NCI-H526 treated with DMSO at 0.1 percent for 48 hours (cell line): ENCODE results near the gene GDF2.

ENCODE experiments used
- DNase-seq: peaks from one replicate; lab custom pipeline; 2025; lab: John Stamatoyannopoulos, UW

GDF2 gene

DNA sequence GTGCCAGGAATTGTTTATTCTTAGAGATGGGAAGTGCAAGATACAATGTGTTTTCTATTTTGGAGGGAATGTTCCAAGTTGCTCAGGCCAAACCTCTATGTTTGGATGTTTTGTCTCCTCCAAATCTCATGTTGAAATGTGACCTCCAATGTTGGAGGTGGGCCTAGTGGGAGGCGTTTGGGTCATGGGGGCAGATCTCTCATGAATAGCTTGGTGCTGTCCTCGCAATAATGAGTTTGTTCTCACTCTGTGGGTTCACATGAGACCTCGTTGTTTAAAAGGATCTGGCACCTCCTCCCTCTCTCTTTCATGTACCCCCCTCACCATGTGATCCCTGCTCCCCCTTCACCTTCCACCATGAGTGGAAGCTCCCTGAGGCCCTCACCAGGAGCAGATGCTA, 30.6 kb upstream of the GDF2 start:
- DNase-seq = no peak

DNA sequence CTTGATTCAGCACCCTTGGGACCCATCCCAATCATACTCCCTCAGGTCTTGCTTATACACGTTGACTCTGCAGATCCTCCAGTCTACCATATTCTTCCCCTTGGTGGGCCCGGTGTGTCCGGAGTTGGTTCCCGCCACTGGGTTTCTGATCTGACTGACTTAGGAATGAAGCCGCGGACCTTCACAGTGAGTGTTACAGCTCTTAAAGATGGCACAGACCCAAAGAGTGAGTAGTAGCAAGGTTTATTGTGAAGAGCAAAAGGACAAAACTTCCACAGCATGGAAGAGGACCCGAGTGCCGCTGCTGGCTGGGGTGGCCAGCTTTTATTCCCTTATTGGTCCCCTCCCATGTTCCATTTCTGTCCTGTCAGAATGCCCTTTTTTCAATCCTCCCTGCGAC, 28.2 kb upstream of the GDF2 start:
- no peak for DNase-seq

DNA sequence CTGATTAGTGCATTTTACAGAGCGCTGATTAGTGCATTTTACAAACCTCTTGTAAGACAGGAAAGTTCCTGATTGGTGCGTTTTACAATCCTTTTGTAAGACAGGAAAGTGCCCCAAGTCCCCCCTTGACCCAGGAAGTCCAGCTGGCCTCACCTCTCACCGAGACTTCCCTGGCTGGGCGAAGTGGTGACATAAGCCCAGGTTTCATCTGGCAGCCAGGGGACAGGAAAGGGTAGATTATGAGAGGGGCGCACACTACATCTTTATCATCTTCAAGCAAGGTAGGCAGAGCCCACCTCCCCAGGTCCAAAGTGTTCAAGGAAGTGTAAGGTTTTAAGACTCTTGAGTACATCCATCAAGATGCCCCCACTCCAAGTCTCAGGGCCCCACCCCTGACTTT, 27.8 kb upstream of the GDF2 start:
- DNase-seq = no peak

DNA sequence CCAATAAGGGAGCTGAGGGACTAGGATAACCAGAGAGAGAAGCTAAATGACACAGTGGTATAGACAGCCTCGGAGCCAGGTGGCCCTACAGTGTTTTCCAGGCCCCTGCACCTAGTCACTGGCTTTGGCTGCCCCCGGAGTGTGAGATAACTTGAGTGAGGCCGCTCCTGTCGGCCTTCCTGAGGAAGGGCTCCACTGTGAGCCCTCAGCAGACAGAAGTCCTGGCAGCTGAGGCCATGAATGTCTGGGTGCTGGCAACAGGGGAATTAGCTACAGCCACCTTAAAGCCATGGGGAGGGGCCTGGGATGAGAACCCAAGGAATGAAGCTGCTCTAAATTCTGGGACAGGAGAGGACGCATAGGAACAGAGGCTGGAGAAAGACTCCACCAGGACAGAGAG, 26.8 kb upstream of the GDF2 start:
- DNase-seq = no peak

DNA sequence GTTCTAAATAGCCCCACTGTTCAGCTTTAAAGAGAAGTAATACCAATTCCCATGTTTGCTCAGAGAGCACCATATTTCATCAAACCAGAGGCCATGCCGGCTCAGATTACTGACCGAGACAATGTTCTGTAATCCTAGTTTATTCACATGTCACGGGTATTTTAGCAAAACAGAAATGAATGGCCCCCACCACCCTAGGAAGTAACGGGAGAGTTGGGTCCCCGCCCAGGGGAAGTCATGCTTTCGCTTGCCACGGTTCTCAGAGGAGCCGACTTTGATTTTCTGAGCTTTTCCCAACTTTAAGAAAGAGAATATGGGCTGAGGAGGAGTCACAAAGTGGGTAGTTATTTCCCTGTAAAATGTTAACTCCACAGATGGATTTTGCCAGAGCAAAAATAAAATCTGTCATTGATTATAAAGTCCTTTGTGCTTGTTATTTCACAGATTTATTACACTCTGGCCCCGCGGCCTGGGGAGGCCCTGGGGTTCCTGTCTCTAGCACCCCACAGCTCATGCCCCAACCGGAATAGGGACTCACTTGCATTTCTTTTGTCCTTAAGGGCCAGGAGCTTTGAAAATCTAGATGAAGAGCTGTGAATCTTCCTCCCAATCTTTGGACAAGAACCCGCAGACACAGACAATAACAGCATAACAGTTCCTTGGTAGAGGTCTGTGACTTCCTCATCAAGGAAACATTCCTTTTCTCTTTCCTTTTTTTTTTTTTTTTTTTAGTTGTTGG, 25.9 kb upstream of the GDF2 start:
- DNase-seq = no peak

DNA sequence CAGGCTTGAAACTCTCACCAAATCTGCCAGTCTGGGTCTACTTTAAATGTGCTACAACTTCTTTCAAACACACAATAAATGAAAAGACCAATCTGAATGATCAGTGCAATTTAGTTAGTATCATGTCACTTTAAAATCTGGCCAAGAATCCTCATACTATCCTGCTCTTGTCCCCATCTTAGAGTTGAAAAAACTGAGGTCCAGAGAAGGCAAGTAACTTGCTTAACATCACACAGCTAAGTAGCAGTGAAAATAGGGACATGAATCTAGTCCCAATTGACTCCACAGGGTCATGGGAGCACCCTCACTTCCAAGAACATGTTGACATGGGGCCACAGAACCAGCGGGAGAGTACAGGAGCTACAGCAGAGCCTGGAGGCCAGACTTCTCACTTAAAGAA, 25.3 kb upstream of the GDF2 start:
- no peak for DNase-seq

DNA sequence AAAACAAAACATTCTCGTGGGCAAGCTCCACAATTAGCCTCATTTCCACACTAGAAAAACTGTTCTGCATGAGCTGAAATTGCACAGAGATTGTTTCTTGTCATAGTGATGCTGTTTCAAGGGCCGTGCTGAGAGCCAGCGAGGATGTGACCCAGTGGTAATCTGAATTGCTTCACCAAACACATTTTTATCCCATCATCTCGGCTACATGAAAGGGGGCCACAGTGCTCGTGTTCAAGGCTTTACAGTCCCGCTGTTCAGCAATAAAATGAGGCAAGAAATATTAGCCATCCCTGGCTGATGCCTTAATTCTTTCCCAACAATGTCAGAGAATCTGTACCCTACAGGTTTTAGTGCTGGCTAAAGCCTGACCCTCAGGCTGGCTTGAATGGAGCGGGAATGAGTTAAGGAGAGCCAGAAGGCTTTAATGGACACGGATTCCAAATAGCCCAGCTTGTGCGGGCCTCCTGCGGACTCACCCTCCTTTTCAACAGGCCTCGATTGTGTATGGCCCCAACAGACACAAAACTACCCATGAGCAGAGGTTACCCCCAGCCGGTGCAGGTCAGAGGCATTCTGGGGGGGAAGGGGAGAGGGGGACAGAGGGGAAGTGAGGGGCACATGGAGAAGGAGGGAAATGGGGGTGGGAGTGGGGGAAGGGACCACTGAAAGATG, 24.3 kb upstream of the GDF2 start:
- no peak for DNase-seq

DNA sequence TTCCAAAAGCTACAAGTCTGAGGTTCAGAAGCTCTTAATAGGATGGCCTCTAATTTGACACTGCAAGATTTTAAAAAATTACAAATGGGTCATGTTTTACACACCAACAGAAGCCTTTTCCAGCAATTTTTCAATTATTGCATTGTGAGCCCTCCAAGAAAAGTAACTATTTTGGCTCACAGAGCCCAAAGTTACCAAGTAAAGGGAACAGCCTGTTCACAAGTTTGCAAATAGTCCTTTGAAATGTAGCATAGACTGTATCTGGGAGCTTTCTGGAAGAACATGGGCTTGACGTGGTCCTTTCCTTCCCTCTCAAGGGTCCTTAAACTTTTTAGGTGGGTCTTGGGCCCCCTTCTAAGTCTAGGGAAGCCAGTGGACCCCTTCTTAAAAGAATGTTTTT, 23.5 kb upstream of the GDF2 start:
- DNase-seq = no peak

DNA sequence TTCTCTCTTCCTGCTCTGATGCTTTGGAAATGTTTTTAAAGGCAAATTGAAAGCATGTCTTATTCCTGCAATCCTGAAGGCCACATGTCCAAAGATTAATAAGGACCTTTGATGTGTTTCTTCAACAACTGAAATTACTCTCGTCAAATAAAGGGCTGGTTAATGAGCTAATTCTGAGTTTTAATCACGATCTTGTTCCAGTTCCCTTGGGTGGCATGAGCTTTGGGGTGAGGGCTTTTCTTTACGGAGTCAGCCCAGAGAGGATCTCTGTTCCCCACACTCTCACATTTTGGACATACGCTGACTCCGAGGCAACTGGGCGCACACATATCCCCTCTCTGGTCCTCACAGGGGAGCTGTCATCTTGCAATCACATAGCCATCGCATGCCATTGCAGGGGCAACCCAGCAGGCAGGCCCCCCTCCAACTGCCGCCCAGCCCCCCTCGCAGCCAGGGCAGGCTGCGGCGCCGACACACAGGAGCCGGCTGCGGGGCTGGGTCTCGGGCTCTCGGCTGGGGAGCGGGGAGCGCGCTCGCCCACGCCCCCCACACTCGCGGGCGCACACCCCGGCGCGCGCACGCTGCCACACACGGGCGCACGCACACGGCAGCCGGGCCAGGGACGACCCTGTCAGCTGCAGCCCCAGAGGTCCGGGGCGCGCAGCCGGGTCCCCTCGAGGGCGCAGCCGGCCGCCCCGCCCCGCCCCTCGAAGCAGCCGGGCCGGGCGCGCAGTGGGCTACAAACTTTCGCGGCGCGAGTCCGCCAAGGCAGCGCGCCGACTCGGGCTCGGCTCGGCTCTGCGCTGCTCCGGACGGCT, 22.4 kb upstream of the GDF2 start, which contains the start of gene GDF10:
Gene GDF10, plus strand, starts transcription at position 587 of the 818 bp plus-strand sequence. CDS start 455 bp downstream, outside the sequence.
- no peak for DNase-seq

DNA sequence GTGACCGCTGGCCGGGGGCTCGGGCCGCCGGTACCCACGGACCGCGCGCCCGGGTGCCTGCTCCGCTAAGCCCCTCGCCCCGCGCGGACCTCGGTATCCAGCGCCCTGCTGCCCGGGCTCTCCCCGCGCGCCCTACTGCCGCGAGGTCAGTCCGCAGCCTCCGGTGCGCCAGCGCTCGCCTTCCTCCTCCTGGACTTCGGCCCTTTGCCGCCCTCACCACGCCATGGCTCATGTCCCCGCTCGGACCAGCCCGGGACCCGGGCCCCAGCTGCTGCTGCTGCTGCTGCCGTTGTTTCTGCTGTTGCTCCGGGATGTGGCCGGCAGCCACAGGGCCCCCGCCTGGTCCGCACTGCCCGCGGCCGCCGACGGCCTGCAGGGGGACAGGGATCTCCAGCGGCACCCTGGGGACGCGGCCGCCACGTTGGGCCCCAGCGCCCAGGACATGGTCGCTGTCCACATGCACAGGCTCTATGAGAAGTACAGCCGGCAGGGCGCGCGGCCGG, 21.8 kb upstream of the GDF2 start:
- no peak for DNase-seq

DNA sequence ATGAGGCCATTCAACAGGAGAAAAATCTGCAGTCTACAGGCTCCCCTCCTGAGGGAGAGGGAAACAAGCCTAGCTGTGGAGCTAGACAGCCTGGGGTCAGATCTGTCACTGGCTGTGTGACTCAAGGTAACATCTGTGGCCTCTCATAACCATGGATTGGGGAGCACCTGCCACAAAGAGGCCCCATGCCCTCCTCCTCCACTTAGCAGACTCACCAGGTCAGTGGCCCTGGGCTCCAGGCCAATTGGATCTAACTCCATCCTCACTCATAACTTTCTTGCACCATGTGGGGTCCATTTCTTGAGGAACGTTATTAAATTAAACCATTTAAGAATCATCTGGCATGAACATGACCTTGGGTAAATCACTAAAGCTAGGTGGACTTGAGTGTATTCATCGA, 20.4 kb upstream of the GDF2 start:
- no peak for DNase-seq

DNA sequence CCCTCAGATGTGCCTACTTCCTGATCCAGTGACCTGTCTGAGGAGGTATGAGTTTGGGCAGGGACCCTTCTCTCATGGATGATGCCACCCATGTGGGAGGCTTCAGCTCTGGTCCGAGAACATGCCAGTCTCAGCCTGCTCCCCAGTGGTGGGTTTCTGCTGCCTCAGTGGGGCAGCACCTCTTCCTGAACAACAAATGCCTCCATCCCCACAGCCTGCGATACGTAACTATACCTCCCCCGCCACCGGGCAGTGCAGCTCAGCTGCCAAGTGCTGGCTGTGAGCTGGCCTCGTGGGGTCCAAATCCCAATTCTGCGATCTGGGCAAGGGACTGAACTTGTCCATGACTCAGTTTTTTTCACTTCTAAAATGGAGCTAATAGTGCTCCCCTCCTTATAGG, 19.1 kb upstream of the GDF2 start:
- no peak for DNase-seq

DNA sequence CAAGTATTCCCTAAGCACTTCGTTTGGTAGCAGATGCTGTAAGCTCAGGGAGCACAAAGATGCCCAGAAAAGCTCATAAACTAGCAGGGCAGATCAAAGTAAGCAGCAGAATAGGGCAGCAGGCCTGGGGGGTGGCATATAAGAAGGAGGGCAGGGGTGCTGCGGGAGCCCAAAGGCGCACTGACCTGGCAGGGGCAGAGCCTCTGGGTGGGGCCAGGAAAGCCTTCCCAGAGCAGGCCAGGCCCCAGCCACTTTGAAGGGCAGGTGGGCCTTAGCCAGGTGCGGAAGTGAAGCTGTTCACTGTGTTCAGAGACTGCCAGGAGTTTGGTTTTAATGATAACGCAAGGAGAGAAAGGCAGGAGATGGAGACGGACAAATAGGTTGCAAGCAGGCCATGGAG, 18.4 kb upstream of the GDF2 start:
- DNase-seq = no peak

DNA sequence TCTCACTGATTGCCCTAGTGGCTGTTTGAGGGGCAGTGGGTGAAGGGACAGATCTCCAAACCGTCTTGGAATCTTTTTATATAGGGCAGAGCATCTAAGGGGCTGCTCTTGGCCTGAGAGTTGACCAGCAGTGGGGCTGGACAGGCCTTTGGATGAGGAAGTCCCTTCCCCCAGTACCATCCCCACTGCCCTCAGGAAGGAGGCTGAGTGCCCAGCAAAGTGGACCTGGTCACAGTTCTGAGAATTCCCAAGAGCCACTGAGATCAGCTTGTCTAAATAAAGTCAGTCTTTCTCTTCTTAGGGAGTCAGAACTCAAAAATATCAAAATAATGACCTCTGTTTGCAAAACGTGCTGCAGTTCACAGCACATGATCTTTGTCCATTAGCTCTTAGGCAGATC, 16.7 kb upstream of the GDF2 start:
- DNase-seq = no peak

DNA sequence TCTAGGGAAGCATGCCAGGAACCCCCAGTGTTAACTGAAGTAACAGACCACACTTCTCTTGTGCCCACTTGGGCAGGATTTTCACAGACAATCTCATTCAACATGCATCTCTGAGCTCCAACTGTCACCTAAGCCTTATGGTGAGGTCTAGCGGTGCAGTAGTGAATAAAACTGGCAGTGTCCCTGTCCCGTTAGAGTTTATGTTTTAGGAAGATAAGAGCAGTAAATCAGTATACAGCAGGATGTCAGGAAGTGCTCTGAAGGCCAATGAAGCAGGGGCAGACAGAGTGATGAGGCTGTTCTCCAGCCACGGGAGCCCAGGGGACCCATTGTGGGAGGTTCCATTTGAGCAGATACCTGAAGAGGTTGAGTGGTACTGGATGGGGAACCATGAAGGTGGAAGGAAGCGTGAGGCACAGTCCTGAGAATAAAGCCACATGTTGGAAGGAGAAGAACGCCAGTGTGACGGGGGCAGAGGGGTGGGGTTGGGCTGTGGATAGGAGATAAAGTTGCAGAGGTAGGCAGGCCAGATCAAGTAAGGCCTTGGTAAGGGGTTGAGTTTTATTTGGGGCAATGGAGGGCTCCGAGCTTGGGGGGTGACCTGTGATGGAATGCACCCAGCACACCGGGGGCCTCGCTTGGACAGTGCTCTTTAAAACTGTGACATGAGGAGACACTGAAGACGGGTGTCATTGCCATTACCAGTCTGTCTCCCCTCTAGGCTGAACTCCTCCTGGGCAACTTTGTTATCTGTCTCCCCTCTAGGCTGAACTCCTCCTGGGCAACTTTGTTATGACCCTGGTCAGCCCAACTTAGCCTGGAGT, 15.7 kb upstream of the GDF2 start:
- DNase-seq = no peak

DNA sequence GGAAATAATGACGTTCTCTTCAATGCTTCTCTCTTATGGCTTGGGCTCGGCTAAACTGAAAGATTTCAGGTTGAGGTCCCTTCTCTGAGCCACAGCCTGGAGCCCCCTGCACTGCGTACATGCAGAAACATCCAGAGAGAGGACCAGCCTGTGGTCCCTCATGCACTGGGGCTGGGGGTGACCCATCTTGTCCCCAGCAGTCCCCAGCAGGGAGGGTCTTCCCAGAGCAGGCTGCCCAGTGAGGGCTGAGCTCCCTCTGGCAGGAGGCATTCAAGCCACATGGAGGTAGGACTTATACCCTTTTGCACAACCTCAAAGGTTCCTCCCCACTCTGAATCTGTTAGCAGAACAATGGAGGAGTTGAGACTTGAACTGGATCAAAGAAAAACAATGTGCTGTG, 14.9 kb upstream of the GDF2 start:
- DNase-seq = no peak

DNA sequence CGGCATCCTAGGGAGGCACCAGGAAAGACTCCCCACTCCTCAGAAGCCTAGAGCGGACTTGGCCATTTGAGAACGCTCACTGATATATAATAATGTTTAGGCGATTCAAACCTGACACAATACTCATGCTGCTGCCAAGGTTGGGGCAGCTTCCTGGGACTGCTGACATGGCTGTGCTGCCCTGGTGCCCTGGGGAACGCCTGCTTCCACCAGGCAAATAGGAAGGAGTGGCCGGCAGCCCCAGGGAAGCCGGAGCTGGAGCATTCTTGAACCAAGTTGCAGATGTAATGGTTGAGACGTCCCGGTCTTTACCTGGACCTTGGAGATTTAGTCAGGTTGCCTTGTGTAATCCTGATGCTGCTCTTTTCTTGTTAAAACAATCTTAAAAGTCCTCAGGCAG, 13.5 kb upstream of the GDF2 start:
- no peak for DNase-seq

DNA sequence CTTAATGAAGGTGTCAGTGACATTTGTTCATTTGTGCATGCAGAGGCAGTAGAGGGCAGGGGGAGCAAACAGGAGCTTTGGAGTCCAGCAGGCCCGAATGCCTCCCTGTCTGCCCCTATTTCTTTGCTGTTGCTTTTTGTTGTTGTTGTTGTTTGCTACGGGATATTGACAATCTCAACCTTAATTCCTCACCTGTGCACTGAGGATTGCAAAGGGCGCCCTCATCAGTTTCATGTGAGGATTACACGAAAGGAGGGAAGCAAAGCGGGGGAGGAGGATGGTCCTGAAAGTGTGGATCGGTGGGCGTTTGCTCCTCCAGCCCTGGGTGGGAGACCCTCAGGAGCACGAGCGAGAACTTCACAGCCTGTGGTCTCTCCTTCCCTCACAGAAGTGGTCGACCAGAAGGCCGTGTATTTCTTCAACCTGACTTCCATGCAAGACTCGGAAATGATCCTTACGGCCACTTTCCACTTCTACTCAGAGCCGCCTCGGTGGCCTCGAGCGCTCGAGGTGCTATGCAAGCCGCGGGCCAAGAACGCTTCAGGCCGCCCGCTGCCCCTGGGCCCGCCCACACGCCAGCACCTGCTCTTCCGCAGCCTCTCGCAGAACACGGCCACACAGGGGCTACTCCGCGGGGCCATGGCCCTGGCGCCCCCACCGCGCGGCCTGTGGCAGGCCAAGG, 12.7 kb upstream of the GDF2 start:
- no peak for DNase-seq

DNA sequence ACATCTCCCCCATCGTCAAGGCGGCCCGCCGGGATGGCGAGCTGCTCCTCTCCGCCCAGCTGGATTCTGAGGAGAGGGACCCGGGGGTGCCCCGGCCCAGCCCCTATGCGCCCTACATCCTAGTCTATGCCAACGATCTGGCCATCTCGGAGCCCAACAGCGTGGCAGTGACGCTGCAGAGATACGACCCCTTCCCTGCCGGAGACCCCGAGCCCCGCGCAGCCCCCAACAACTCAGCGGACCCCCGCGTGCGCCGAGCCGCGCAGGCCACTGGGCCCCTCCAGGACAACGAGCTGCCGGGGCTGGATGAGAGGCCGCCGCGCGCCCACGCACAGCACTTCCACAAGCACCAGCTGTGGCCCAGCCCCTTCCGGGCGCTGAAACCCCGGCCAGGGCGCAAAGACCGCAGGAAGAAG, 12.2 kb upstream of the GDF2 start:
- no peak for DNase-seq

DNA sequence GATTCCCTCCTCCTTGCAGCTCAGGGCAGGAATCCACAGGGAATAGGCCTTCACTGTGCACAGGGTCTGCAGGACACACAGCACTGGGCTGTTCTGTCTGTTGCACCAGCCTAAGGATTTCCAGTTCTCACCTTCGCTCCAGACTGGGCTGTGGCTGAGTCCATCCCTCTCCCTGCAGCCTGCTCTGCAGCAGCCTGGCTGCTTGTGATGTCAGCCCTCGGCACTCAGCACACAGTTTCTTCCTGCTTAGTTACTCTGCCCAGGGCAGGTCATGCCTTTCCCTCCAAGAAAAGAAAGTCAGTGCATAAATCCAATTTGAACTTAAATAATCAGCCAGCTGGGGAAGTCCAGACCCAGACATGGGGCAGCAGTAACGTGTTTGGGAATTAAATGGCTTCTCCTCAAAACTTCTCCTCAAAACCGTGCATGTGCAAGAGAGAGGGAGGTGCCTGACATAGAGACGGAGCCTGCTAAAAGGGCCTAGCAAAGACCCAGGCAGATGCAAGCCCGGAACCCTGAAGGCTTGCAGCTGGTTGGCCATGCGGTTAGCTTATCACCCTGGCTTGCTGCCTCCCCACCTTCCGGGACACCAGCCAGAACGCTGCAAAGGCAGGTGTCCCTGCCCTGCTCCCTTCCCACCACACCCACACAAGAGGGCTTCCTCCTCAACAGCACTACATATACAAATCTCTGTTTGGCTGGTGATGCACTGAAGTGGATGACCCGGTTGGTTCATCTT, 10.9 kb upstream of the GDF2 start:
- no peak for DNase-seq
